B cell (primary cell): ENCODE measurements around the gene ANK3. TPM values are rescaled to one million over a fixed set of nuclear protein-coding genes. Genes with fewer than 3 reads are reported as not detected.
A peak's percentile ranks its signal among the peaks of the same experiment; 100 is the strongest.

Experiments used
- ATAC-seq: fragments of 200-7000 bp; cut with Tn5 transposase; one replicate; pipeline ENCODE4 v1.10.0; 2021; ENCODE audit warnings: low read depth, mild to moderate bottlenecking, moderate number of reproducible peaks, moderate library complexity
- CTCF ChIA-PET: fragments of 350-600 bp; sonication (Branson Sonifier 250); formaldehyde crosslinking; loops from one replicate; lab custom pipeline; 2021; ENCODE audit warnings: antibody characterized with exemption, inconsistent platforms; lab: Charles Lee
- POLR2A ChIA-PET: fragments of 350-600 bp; sonication (Branson Sonifier 250); formaldehyde crosslinking; loops from one replicate; lab custom pipeline; 2021; ENCODE audit warnings: antibody characterized with exemption; lab: Charles Lee
- DNase-seq: peaks from one replicate; pipeline ENCODE4 v3.0.0; 2013
- H2AFZ ChIP-seq: 2 replicates; pipeline ENCODE4 v1.6.1; 2012; ENCODE audit warnings: mild to moderate bottlenecking, low read depth, low read length; ENCODE audit not compliant: insufficient read depth, poor library complexity, severe bottlenecking
- H3K27ac ChIP-seq, 2 donors: 1 replicate in 1 of 2; 2 replicates in 1 of 2; pipeline ENCODE4 v1.5.1; 2012 to 2013; ENCODE audit warnings: low read length in 2 of 2, mild to moderate bottlenecking in 2 of 2, moderate library complexity in 1 of 2
- H3K27me3 ChIP-seq, 4 experiments: fragments of 200-600 bp in 1 of 4; sonication (generic) in 1 of 4; replicated peaks in 1 of 4; 1 replicate in 2 of 4; 2 replicates in 2 of 4; pipeline versions ENCODE4 v1.6.1 to v1.7.0; 2013 to 2016; ENCODE audit warnings: low read length in 3 of 4, mild to moderate bottlenecking in 2 of 4, mixed read lengths in 1 of 4, moderate library complexity in 1 of 4; ENCODE audit not compliant: insufficient read depth in 4 of 4, control insufficient read depth in 3 of 4; ENCODE audit errors: control extremely low read depth in 1 of 4
- H3K36me3 ChIP-seq, 2 experiments: replicated peaks in 1 of 2; 1 replicate in 1 of 2; 2 replicates in 1 of 2; pipeline versions ENCODE4 v1.6.1 to v1.7.1; 2013; ENCODE audit warnings: low read length in 1 of 2; ENCODE audit not compliant: insufficient read depth in 2 of 2, control insufficient read depth in 1 of 2; ENCODE audit errors: control extremely low read depth in 1 of 2, extremely low read depth in 1 of 2
- H3K4me1 ChIP-seq, 2 donors: fragments of 200-600 bp in 1 of 2; sonication (generic) in 1 of 2; 1 replicate in 1 of 2; 2 replicates in 1 of 2; pipeline versions ENCODE4 v1.5.1 to v1.6.1; 2013 to 2017; ENCODE audit warnings: low read length in 2 of 2; ENCODE audit not compliant: control insufficient read depth in 2 of 2, insufficient read depth in 2 of 2
- H3K4me2 ChIP-seq: replicated peaks from 2 replicates; pipeline ENCODE3; 2012; ENCODE audit warnings: mild to moderate bottlenecking, low read depth, low read length; ENCODE audit not compliant: poor library complexity, severe bottlenecking
- H3K4me3 ChIP-seq, 5 experiments: fragments of 200-600 bp in 1 of 5; sonication (generic) in 1 of 5; 1 replicate in 3 of 5; 2 replicates in 2 of 5; pipeline versions ENCODE4 v1.5.1 to v1.7.0; 2011 to 2016; ENCODE audit warnings: low read length in 4 of 5, mild to moderate bottlenecking in 4 of 5, low read depth in 2 of 5, control low read depth in 1 of 5, moderate library complexity in 1 of 5; ENCODE audit not compliant: insufficient read depth in 1 of 5; ENCODE audit errors: control extremely low read depth in 1 of 5, extremely low read depth in 1 of 5
- H3K79me2 ChIP-seq: fragments of 200-600 bp; sonication (generic); one replicate; pipeline ENCODE4 v1.6.0; 2016; ENCODE audit warnings: low read length; ENCODE audit not compliant: control insufficient read depth, insufficient read depth
- H3K9ac ChIP-seq: fragments of 200-600 bp; sonication (generic); 2 replicates; pipeline ENCODE4 v1.6.1; 2017; ENCODE audit warnings: mild to moderate bottlenecking, low read length, moderate library complexity
- H3K9me3 ChIP-seq, 3 donors: one replicate each; pipeline versions ENCODE4 v1.6.1 to v1.7.1; 2013; ENCODE audit warnings: low read length in 2 of 3; ENCODE audit not compliant: control insufficient read depth in 2 of 3, insufficient read depth in 1 of 3; ENCODE audit errors: control extremely low read depth in 1 of 3
- H4K20me1 ChIP-seq: 2 replicates; pipeline ENCODE4 v1.6.0; 2012; ENCODE audit warnings: mild to moderate bottlenecking, low read length; ENCODE audit not compliant: insufficient read depth, control insufficient read depth, poor library complexity, severe bottlenecking
- H3K27ac Mint-ChIP-seq: one replicate; pipeline ENCODE4 v1.8.0; 2021; ENCODE audit warnings: mixed read lengths
- H3K27me3 Mint-ChIP-seq: one replicate; pipeline ENCODE4 v1.8.0; 2021; ENCODE audit warnings: mixed read lengths
- H3K4me1 Mint-ChIP-seq: one replicate; pipeline ENCODE4 v1.8.0; 2021; ENCODE audit warnings: mixed read lengths
- H3K4me3 Mint-ChIP-seq: one replicate; pipeline ENCODE4 v1.8.0; 2021; ENCODE audit warnings: mixed read lengths
- H3K9me3 Mint-ChIP-seq: one replicate; pipeline ENCODE4 v1.8.0; 2022; ENCODE audit warnings: mixed read lengths; ENCODE audit not compliant: insufficient read depth
- CTCF ChIP-seq: fragments of 200-600 bp; IDR thresholded peaks from one replicate; pipeline ENCODE4 v1.8.0; 2022; ENCODE audit warnings: antibody characterized with exemption, mild to moderate bottlenecking
- EZH2 ChIP-seq: IDR thresholded peaks from 2 replicates; pipeline ENCODE4 v1.6.1; 2012; ENCODE audit warnings: borderline replicate concordance, low read depth, mild to moderate bottlenecking, moderate library complexity, low read length; ENCODE audit not compliant: insufficient read depth, poor library complexity, severe bottlenecking
- WGBS: methylation state at CpG from one replicate; pipeline ENCODE4 v1.1.5; 2013; ENCODE audit warnings: missing lambda C conversion rate; ENCODE audit not compliant: insufficient coverage; 5-methylcytosine and 5-hydroxymethylcytosine counted together
- intact Hi-C: fragments of 100-400 bp; cut with micrococcal nuclease; formaldehyde crosslinking; loops from one replicate; pipeline ENCODE4 v1.10.0; 2022
- polyA plus RNA-seq: library from polyadenylated mRNA; depleted of rRNA; stranded (reverse); fragments of >200 nt; gene quantifications from 2 replicates; pipeline ENCODE4 v1.2.3, GENCODE V29; 2012
- total RNA-seq, 2 donors: library from RNA; stranded (reverse); fragments of 120-200 nt in 1 of 2; gene quantifications; 1 replicate in 1 of 2; 2 replicates in 1 of 2; pipeline versions ENCODE4 v1.2.3 to v1.2.4, GENCODE V29; 2013 to 2022

ANK3 gene
- total and polyA plus RNA-seq, 2 donors (not counting 1 experiment from before 2014, with no cell fraction given): 4.9 to 21.6 TPM

GRCh38 chr10:60236869-60237524, 152.7 kb downstream of the ANK3 start:
- peaks cover under 1% of the 10 kb centered on the region for H3K9me3 Mint-ChIP-seq
- H3K36me3 ChIP-seq: no peaks in the 10 kb centered on the region
- 0% methylated on average over 6 of the region's 9 CpGs for WGBS
- peak overlapping the region; percentile 83 to 93 for H3K27ac ChIP-seq
- no peaks in the 10 kb centered on the region for H3K27me3 Mint-ChIP-seq
- H3K27me3 ChIP-seq: no peaks in the 10 kb centered on the region
- H3K4me2 ChIP-seq: peak overlapping the region; percentile 66
- peaks cover 0 to 3% (median 0%) of the 10 kb centered on the region in 3 donors for H3K9me3 ChIP-seq
- no peak for TF ChIP-seq CTCF
- TF ChIP-seq EZH2: no peak
- H3K9ac ChIP-seq: peak overlapping the region; percentile 57
- H3K27ac Mint-ChIP-seq: peak overlapping the region; percentile 91
- peaks cover 65 to 67% of the 10 kb centered on the region in 2 donors for H3K4me1 ChIP-seq
- ATAC-seq (peak; percentile 81), DNase-seq (peak; percentile 91)
- intact Hi-C loops: loop anchor here (1.0 to 10.0 kb wide), 15 partner anchors 22 to 1972 kb away; partner anchors contain the start of genes CDK1, CISD1, IPMK and RHOBTB1
- H3K4me1 Mint-ChIP-seq: peaks cover 68% of the 10 kb centered on the region
- no peaks in the 10 kb centered on the region for H4K20me1 ChIP-seq
- H3K4me3 ChIP-seq: peak overlapping the region in 4 of 5 experiments; percentile 32 to 68 (median 52)
- ChIA-PET CTCF (interaction anchor here (0.9 to 6.3 kb wide), 19 partner anchors 12 to 614 kb away, joined by 3 to 257 read pairs (median 15); partner anchors contain the start of gene CCDC6), POLR2A (interaction anchor here (1.1 kb wide), 1 partner anchor 114 kb away, joined by 3 read pairs; no protein-coding TSS in a partner anchor)
- H3K79me2 ChIP-seq: no peaks in the 10 kb centered on the region
- peak overlapping the region; percentile 48 for H2AFZ ChIP-seq
- peak overlapping the region; percentile 71 for H3K4me3 Mint-ChIP-seq

DNA sequence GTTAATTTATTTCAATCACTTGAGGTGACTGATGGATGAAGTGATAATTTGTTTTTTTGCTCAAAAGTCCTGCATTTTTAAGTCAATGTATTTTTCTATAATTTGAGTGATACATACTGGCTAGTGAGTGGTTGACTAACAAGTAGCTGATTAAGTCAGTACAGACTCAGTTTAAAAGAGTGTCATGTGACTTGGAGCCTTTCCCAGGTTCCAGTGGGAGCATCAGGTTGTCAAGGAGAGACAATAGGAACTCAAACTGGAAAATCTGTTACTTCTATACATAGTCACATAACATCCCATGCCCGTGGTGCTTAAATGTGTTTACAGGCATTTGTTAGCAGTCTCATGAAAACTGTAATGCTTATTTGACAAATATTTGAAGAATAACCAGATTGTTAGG, 154.7 kb downstream of the ANK3 start:
- intact Hi-C loops: loop anchor here (5.0 to 10.0 kb wide), 7 partner anchors 37 to 1970 kb away; partner anchors contain the start of genes CISD1, IPMK and RHOBTB1
- H3K4me3 ChIP-seq: no peak overlapping the region
- no peak overlapping the region for H3K9ac ChIP-seq
- TF ChIP-seq CTCF: no peak
- TF ChIP-seq EZH2: no peak
- H3K27ac Mint-ChIP-seq: peak overlapping the region; percentile 76
- H4K20me1 ChIP-seq: no peaks in the 10 kb centered on the region
- H2AFZ ChIP-seq: no peak overlapping the region
- H3K4me1 ChIP-seq: peaks cover 79 to 84% of the 10 kb centered on the region in 2 donors
- H3K79me2 ChIP-seq: no peaks in the 10 kb centered on the region
- CTCF ChIA-PET: interaction anchor here (1.4 to 6.3 kb wide), 3 partner anchors 28 to 199 kb away, joined by 5 to 168 read pairs (median 8); no protein-coding TSS in a partner anchor
- peak overlapping the region; percentile 9 for H3K4me2 ChIP-seq
- no peaks in the 10 kb centered on the region for H3K27me3 ChIP-seq
- POLR2A ChIA-PET: interaction anchor here (0.5 kb wide), 1 partner anchor 1707 kb away, joined by 3 read pairs; no protein-coding TSS in a partner anchor
- peaks cover 0 to 3% (median 0%) of the 10 kb centered on the region in 3 donors for H3K9me3 ChIP-seq
- no peaks in the 10 kb centered on the region for H3K36me3 ChIP-seq
- peaks cover 83% of the 10 kb centered on the region for H3K4me1 Mint-ChIP-seq
- H3K4me3 Mint-ChIP-seq: peak overlapping the region; percentile 35
- DNase-seq (no peak), ATAC-seq (no peak)
- H3K27me3 Mint-ChIP-seq: no peaks in the 10 kb centered on the region
- peaks cover 2% of the 10 kb centered on the region for H3K9me3 Mint-ChIP-seq
- WGBS: no CpG with 5 or more reads among the region's 1 CpG
- peak overlapping the region; percentile 19 to 68 for H3K27ac ChIP-seq
